Suprapubic skin (tissue), 4 donors: ENCODE results near the gene LEF1. TPM values are rescaled to one million over a fixed set of nuclear protein-coding genes. Genes with fewer than 3 reads are reported as not detected.

ENCODE experiments used
- DNase-seq, 2 donors: peaks; one replicate each; pipeline ENCODE4 v3.0.0-alpha.2; 2019; ENCODE audit warnings: low spot score in 2 of 2
- H3K27ac ChIP-seq: fragments of 200-600 bp; sonication (generic); one replicate; pipeline ENCODE4 v1.5.1; 2019
- H3K27me3 ChIP-seq: fragments of 200-600 bp; sonication (generic); one replicate; pipeline ENCODE4 v1.5.1; 2019
- H3K36me3 ChIP-seq: fragments of 200-600 bp; sonication (generic); one replicate; pipeline ENCODE4 v1.5.1; 2019
- H3K4me1 ChIP-seq: fragments of 200-600 bp; sonication (generic); one replicate; pipeline ENCODE4 v1.5.1; 2019
- H3K4me3 ChIP-seq: fragments of 200-600 bp; sonication (generic); one replicate; pipeline ENCODE4 v1.5.1; 2019; ENCODE audit warnings: mild to moderate bottlenecking
- H3K9me3 ChIP-seq: fragments of 200-600 bp; sonication (generic); one replicate; pipeline ENCODE4 v1.5.1; 2019
- CTCF ChIP-seq, 2 donors: fragments of 200-600 bp in 1 of 2; fragments of 450-650 bp in 1 of 2; sonication (generic) in 1 of 2; IDR thresholded peaks; one replicate each; pipeline ENCODE4 v1.5.1; 2016 to 2019; ENCODE audit warnings: antibody characterized with exemption in 2 of 2, mild to moderate bottlenecking in 1 of 2, moderate library complexity in 1 of 2
- EP300 ChIP-seq: sonication (generic); formaldehyde crosslinking; IDR thresholded peaks from one replicate; pipeline ENCODE4 v1.6.1; 2017; ENCODE audit warnings: antibody characterized with exemption
- POLR2A ChIP-seq, 2 donors: fragments of 450-650 bp; IDR thresholded peaks; one replicate each; pipeline ENCODE4 v1.6.1; 2017; ENCODE audit warnings: antibody characterized with exemption in 2 of 2, mild to moderate bottlenecking in 2 of 2, moderate library complexity in 2 of 2
- POLR2AphosphoS5 ChIP-seq, 3 donors: sonication (generic); formaldehyde crosslinking; IDR thresholded peaks; one replicate each; pipeline ENCODE4 v1.6.1; 2017; ENCODE audit warnings: antibody characterized with exemption in 3 of 3
- WGBS: methylation state at CpG from one replicate; pipeline ENCODE4 v1.1.5; 2018; 5-methylcytosine and 5-hydroxymethylcytosine counted together
- total RNA-seq, 4 donors: library from RNA; depleted of rRNA; stranded (reverse); fragments of >200 nt; gene quantifications; one replicate each; pipeline ENCODE4 v1.1.0, GENCODE V29; 2016

The LEF1 gene
- total RNA-seq, 4 donors from 2014 or later, result 7.2 to 23.4 (median 14.5) TPM

GRCh38 chr4:108188770-108189169, 20.0 kb upstream of the LEF1 start:
- H3K27me3 ChIP-seq, result no peaks in the 10 kb centered on the region
- no peaks in the 10 kb centered on the region for H3K4me1 ChIP-seq
- DNase-seq, result no peak
- H3K9me3 ChIP-seq, result no peaks in the 10 kb centered on the region
- no peak overlapping the region for H3K4me3 ChIP-seq
- 83% methylated on average over 2 of the region's 2 CpGs for WGBS
- TF ChIP-seq POLR2A (IDR thresholded peaks at IDR 0.05) (no peak), POLR2AphosphoS5 (IDR thresholded peaks at IDR 0.05) (no peak), CTCF (IDR thresholded peaks at IDR 0.05) (no peak)
- no peaks in the 10 kb centered on the region for H3K36me3 ChIP-seq
- H3K27ac ChIP-seq, result no peak overlapping the region

- Histone ChIP-seq H3K27ac (no peak overlapping the region), H3K4me1 (no peaks in the 10 kb centered on the region), H3K9me3 (no peaks in the 10 kb centered on the region), H3K4me3 (no peak overlapping the region), H3K36me3 (no peaks in the 10 kb centered on the region), H3K27me3 (peaks cover under 1% of the 10 kb centered on the region)
- 82% methylated on average over 3 of the region's 3 CpGs for WGBS
- no peak for DNase-seq
- TF ChIP-seq CTCF (IDR thresholded peaks at IDR 0.05), result no peak
- no peak for TF ChIP-seq POLR2AphosphoS5 (IDR thresholded peaks at IDR 0.05)
- TF ChIP-seq POLR2A (IDR thresholded peaks at IDR 0.05), result no peak
- TF ChIP-seq EP300, result no peak
These were observed 16.5 kb upstream of the LEF1 start for GRCh38 chr4:108185252-108185651.

- no peak overlapping the region for H3K4me3 ChIP-seq
- no peaks in the 10 kb centered on the region for H3K36me3 ChIP-seq
- TF ChIP-seq POLR2AphosphoS5 (IDR thresholded peaks at IDR 0.05), result no peak
- no peak for TF ChIP-seq CTCF (IDR thresholded peaks at IDR 0.05)
- TF ChIP-seq EP300, result no peak
- TF ChIP-seq POLR2A (IDR thresholded peaks at IDR 0.05), result no peak
- no peaks in the 10 kb centered on the region for H3K9me3 ChIP-seq
- H3K27me3 ChIP-seq, result peaks cover 8% of the 10 kb centered on the region
- DNase-seq, result no peak
- no peaks in the 10 kb centered on the region for H3K4me1 ChIP-seq
- WGBS, result 77% methylated on average over 1 of the region's 1 CpG
- no peak overlapping the region for H3K27ac ChIP-seq
These were observed 15.8 kb upstream of the LEF1 start for GRCh38 chr4:108184453-108185049.

- Histone ChIP-seq H3K4me1 (no peaks in the 10 kb centered on the region), H3K27me3 (peaks cover 8% of the 10 kb centered on the region), H3K27ac (no peak overlapping the region), H3K4me3 (no peak overlapping the region), H3K9me3 (no peaks in the 10 kb centered on the region), H3K36me3 (no peaks in the 10 kb centered on the region)
- TF ChIP-seq POLR2AphosphoS5 (IDR thresholded peaks at IDR 0.05) (no peak), POLR2A (IDR thresholded peaks at IDR 0.05) (no peak), CTCF (IDR thresholded peaks at IDR 0.05) (no peak), EP300 (no peak)
- 98% methylated on average over 2 of the region's 2 CpGs for WGBS
- no peak for DNase-seq
These were observed 13.0 kb upstream of the LEF1 start for GRCh38 chr4:108181704-108182103.

- Histone ChIP-seq H3K27me3 (peaks cover 8% of the 10 kb centered on the region), H3K4me3 (no peak overlapping the region), H3K9me3 (no peaks in the 10 kb centered on the region), H3K27ac (no peak overlapping the region), H3K36me3 (no peaks in the 10 kb centered on the region), H3K4me1 (no peaks in the 10 kb centered on the region)
- 69% methylated on average over 1 of the region's 1 CpG for WGBS
- TF ChIP-seq POLR2AphosphoS5 (IDR thresholded peaks at IDR 0.05) (no peak), POLR2A (IDR thresholded peaks at IDR 0.05) (no peak), EP300 (no peak), CTCF (IDR thresholded peaks at IDR 0.05) (no peak)
- no peak for DNase-seq
These were observed 11.8 kb upstream of the LEF1 start for GRCh38 chr4:108180513-108180912.
